HG02981 (cell line): ENCODE data around the gene DRD1.

Experiments
- ATAC-seq: cut with Tn5 transposase; IDR thresholded peaks from one replicate; pipeline ENCODE4 v1.9.1; 2021; ENCODE audit warnings: mild to moderate bottlenecking, moderate library complexity; ENCODE audit not compliant: unreplicated experiment

Gene DRD1

DNA sequence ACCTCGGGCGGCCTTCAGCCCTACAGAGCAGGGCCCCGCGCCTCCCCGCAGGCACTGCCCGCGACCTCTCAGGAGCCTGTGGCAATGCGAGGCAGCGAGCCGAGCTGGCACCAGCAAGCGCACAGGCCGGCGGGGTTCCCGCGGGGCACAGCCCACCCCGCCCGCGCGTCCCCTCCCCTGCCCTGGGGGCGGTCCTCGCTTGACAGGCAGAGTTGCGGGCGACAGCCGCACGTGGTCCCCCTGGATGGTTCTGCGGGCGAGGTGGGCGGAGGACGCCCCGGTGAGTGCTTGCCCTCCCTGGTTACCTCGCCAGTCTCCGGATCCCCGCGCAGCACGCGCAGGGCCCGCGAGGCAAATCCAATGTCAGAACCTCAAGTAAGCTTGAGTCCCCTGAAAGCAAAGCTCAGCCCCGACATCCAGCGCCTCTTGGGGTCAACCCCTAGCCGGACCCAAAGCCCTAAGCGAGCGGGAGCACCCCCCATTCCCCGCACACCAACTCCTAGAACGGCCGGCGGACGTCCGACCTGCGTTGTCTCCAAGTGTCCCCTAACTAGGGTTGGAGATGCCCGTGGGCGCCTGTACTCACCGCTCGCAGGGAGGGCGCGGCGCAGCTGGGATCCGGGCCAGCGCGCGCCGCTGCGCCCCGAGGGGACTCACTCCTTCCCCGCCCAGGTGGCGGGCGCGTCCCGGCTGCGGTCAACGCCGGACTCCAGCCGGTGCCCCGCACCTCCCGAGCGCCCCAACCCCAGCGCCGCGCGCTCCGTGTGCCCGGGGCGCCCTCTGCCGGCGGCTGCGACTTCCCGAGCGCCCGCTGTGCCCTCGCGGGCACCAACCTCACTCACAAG is at the start of gene DRD1:
Gene DRD1 (minus strand): TSS at position 123 of the 845 bp plus-strand sequence. CDS start 1,083 bp downstream, outside the sequence.
- ATAC-seq: no peak

DNA sequence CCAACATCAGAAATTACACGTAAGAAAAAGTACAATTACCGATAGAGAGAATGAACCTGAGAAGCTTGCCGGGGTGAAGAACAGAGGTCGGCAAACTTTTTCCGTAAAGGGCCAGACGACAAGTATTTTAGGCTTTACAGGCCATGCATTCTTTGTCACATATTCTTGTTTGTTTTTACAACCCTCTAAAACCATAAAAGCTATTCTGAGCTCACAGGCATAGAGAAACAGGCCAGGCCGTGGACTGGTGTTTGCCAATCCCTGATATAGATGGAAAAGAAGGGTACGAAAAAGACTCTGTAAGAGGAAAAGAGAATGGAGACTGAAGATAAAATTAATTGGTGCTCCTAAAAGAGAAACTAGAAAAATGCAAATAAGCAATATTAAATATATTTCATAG is 49.7 kb upstream of the DRD1 start:
- no peak for ATAC-seq

DNA sequence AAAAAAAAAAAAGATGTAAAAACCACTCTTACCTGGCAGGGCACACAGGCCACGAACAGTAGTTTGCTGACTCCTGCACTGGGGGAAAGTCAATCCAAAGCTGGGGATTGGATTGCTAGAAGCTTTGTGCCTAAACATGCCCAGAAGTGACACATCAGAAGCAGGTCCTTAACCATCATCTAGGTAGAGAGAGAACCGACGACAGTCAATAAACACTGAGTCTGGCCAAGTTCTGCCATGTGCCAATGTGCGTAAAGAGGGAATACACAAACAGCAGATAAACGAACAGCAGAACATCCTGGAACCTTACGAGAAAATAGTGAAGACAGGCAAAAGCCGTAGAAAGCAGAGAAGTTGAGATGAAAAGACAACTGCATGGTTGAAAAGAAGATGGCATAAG is 49.3 kb upstream of the DRD1 start:
- no peak for ATAC-seq

DNA sequence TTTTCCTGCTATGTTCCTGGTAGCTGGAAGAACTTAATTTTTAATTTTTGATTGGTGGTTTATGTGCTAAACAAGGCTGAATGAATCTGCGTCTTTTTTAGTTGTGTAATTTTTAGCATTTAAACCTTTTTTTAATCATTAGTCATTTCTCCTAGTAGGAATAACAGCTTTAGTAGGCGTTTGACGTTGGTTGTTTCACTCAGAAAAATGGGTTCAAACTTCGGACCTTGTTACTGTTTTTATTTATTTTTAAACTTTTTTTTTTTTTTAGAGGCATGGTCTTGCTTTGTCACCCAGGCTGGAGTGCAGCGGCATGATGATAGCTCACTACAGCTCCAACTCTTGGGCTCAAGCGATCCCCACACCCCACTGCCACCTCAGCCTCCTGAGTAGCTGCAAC is 47.2 kb upstream of the DRD1 start:
- ATAC-seq: no peak

DNA sequence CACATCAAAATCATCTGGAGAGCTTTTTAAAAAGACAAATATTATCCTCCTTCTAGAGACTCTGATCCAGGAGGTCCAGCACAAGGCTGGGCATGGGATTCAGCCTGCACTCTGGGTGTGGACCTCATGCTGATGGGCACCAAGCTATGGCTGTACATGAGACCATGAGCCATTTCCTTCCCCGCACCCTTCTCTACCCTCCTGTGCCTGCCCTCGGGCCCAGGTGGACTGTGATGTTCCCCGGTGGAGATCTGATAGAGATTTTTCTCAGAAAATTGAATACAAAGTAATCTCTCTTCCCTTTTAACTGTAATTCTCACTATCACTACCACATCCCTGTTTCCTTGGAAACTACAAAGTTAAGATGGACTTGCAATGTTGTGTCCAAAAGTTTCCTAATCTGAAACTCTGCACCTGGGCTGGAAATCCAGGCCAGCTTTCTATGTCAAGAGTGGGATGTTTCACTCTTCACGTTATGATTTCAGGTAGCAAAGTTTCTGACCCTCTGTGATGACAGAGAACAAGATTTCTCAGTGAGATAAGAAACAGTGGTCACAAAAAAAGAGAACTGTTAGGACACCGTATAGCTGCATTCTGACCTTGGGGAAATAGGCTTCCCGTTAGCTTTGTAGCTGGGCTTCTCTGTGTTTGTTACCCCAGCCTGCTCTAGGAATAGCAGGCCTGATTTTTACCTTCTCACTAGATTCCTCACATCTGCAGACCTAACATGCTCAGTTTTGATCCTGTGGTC is 45.9 kb upstream of the DRD1 start:
- no peak for ATAC-seq

DNA sequence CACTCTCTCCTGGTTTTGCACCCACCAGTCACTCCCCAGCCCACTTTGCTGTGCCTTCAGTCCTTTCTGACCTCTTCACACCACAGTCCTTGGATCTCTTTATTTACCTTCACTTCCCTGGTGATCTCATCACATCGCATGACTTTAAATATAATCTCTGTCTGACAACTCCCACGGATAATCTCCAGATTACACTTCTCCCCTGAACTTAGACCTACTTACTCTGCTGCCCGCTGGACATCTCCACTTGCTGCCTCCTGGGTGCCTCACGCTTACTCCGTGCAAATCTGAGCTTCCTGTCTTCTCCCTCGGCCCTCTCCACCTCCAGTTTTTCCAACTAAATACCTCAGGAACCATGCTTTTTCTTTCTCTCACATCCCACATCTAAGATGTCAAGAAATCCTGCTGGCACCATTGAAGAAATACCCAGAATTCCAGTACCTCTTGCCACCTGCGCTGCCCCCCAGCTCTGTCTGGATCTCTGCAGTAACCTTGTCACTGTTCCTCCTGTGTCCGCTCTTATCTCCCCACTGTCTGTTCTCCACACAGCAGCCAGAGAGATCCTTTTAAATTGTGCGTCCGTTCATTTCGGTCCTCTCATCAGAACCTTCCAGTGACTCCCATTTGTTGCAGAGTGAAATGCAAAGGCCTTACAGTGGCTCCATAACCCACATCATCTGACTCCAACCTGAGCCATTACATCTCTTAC is 43.7 kb upstream of the DRD1 start:
- no peak for ATAC-seq

DNA sequence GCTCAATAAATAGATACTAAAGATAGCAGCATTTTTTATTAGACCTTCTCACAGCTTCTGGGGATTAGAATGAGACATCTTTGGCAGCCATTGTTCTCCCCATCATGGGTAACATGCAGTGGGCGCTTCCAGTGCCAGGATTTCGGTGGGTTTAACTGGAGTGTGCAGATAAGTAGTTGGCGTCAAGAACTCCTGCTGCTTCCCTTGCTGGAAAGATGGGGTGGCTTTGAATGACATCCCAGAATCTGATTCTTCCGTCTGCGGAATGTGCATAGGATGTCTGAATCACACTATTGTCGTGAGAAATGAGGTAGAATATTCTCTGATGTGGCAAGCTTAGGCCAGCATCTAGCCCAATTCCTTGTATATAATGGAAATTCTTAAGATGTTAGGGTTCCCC is 41.6 kb upstream of the DRD1 start:
- no peak for ATAC-seq

DNA sequence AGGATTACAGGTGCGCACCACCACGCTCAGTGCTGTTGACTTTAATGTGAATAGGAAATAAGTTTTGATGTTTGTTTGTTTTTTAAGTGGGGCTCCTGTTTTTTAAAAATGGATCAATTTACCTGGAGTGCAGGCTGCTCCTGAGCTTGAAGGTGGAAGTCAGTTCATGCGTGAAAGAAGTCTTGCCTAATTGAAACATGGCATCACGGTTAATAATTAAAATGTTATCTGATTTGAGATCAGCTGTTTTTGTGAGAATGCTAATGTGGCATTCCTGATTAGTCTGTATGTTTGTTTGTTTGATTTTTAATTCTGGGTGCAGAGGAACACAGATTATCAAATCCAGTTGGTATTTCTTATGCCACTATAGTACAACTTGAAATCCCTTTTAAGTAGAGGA is 40.8 kb upstream of the DRD1 start:
- ATAC-seq: no peak

DNA sequence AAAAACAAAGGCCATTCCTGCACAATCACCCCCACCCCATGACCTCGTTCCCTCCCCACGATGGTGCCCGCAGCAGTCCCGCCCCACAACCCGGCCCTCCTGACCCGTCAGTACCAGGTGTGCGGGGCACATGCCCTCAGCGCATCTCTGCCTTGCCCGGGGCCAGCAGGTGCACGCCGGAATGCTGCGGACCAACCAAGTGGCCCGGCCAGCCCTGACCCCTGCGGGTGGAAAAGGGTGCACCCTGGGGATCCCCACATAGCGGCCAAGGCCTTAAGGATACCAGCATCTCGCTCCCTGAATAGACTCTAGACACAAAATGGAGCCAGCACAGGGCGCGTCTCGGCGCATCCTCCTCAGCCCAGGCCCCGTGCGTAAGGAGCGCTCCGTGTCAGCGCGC is 40.3 kb upstream of the DRD1 start:
- ATAC-seq: no peak

DNA sequence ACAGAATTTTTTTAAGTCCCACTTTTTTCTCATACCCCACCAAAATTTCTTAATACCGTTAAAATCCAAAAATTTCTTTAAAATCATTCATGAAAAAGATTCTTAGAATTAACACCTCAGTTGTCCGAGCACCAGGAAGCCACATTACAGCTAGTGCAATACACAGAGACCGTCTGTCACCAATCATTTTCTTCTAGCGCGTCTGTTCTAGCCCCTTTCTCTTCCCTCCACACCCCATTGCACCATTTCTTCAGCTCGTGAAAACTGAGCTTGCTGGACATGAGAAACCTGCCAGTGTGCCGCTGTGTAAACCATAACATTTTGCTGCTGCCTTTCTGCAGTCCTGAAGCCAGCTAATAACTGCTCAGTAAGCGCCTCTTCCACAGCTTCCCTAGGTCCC is 39.4 kb upstream of the DRD1 start:
- no peak for ATAC-seq

DNA sequence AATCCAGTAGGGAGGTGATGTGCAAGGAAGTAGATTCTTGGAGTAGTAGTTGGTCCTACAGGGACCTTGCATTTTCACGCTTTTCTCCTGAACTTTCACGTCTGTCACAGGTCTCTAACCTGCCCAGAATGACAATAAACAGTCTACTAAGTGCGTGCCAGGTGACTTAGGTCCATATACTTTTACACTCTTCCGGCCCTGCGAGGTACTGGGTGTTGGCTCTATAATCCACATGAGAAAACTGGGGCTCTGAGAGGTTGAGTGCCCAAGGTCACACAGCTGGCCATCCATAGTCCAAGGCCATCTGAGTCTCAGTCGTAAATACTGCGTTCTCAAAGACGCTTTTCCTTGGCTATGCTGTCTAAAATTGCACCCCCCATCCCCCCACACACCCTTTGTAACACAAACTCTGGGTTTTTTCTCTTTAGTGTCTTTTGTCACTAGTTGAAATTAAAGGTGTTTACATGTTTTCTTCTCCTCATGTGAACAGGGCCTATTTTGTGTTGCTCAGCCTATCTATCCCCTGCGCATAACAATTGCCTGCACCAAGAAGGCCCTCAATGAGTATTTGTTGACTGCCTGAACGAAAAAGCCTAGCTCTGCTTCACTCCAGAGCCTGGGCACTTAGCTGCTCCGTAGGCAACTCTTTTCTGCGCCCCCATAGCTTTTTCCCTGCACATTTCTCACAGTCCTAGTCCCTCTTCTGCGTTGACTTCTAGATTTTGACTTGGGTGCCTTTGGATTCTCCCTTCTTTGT is 35.3 kb upstream of the DRD1 start:
- peak; percentile 3 for ATAC-seq

DNA sequence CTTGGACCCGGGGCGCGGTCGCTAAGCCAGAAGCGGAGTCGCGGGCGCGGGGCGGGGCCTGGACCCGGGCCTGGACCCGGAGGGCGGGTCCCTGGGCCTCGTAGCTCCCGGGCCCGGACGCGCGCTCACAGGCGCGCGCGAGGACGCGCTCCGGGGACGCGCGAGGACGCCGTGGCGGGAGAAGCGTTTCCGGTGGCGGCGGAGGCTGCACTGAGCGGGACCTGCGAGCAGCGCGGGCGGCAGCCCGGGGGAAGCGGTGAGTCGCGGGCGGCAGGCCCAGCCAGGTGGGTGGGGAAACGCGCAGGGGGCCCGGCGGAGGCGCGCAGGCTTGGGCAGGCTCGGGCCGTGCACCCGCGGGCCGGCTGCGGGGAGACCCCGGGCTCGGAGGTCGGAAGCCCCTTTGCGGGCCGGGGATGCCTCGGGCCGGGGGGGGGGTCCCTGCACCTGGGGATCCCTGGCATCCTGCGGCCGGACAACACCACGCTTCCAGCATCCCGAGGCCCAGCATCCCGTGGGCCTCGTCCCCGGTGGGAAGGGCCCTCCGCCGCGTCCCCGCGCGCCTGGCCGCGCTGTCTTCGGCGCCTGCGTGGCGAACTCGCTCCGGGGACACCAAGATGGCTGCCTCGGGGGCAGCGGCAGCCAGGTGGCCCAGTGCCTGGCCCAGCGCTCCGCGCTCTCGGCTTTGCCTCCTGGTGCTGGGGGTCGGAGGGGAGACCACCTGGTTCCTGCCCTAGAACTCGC is 34.6 kb upstream of the DRD1 start, which contains the start of gene SFXN1:
Gene SFXN1 (plus strand): TSS at position 177 of the 741 bp plus-strand sequence. CDS start 13,544 bp downstream, outside the sequence.
- peak; percentile 91 for ATAC-seq

DNA sequence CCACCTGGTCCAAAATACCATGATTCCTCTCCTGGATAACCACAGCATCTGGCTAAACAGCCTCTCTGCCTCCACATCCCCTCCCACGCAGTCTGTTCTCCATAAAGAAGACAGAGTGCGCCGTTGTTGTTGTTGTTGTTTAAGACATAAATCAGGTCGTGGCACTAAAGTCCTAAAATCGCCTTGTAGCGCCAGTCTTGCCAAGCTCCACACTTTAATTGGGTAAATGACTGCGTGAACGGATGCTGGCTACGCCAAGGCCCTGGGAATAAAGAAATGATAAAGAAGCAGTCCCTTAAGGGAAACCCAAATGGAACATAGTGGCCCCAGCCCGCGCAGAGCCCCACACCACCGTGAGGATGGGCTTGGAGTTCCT is 34.0 kb upstream of the DRD1 start:
- no peak for ATAC-seq

DNA sequence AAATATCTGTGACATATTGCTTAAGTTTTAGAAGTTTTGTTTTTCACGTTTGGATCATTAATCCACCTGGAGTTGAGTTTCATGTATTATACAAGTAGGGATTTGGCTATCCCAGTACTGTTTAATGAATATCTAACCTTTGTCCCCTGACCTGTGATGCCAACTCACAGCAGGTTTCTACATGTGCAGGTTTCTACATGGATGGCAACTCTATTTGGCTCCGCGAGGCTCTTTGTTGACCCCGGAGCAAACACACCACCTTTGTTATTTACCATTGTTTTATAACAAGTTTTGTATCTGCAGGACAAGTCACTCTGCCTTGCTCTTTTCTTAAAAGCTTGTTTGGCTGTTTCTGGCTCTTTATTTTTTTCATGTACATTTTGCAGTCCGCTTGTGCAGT is 33.5 kb upstream of the DRD1 start:
- no peak for ATAC-seq

DNA sequence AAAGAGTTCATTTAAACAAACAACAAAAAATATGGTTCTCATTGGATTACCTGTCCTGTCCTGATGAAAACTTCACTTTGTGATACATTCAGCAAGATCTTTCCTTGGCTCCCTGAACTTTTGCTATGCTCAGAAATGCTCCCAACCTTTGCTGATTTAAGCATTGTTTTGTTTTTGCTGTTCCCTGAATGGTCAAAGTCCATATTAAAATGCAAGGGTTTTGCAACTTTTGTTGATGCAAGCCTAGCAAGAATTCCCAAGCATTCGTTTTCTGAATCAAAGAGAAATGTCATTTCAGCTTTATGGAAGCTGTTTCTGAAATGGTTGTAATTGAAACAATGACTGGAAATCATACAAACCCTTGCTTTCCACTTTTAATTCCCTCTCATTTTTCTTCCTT is 31.3 kb upstream of the DRD1 start:
- no peak for ATAC-seq

DNA sequence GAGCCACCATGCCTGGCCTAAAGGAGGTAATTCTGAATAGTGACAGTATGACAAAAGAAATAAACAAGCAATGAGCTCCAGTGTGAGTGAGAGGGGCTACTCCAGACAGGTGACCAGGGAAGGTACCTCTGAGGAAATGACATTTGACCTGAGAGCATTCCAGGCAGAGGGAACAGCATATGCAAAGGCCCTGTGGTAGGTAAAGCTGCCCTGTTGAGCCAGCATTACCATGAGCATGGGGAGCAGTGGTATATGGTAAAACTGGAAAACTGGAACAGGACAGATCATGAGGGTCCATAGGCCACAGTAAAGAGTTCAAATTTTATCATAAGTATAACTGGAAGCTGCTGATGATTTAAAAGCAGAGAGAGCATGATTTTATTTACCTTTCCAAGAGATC is 28.4 kb upstream of the DRD1 start:
- ATAC-seq: no peak

DNA sequence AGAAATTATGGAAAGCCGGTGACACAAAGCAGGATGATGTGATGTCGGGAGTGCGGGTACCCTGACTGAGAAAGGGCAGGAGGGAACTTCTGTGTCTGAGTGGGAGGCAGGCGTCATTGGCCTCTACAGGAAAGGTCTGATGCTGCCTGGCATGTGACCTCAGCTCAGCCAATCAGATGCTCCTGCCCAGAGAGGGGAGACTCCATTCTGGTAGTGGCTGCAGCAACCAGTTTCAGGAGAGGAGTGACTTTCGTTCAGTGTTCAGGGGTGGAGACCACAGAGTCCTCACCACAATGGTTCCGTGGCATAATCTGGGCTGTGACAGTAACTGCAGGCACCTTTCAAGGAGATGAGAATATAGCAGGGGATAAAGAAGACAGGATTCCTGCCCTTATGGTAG is 27.6 kb upstream of the DRD1 start:
- peak; percentile 48 for ATAC-seq

DNA sequence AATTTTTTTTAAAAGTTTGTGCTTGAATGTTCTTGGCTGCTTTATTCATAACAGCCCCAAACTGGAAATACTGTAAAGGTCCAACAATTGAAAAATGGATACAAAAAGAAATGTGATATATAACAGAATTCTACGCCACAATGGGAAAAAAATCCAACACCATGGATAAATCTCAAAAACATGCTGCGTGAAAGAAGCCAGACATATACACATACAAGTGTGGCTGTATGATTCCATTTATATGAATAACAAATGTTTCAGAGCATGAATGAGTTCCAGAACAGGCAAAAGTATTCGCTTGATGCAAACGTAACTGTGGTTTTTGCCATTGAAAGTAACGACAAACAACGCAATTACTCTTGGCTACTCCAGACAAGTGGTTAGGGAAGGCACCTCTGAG is 27.2 kb upstream of the DRD1 start:
- ATAC-seq: no peak

DNA sequence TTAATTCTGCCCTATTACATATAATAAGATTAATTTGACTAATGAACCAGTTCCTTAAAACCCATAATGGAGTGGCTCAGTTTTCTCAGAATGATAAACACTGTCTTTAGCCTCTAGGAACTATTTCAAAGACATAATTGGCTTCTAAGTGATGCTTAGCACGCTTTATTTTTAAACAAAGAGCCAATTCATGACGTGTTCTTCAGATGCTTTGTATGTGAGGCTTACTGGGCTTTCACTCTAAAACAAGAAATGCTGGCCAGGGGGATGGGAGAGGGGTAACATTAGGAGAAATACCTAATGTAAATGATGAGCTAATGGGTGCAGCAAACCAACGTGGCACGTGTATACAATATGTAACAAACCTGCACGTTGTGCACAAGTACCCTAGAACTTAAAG is 26.8 kb upstream of the DRD1 start:
- no peak for ATAC-seq

DNA sequence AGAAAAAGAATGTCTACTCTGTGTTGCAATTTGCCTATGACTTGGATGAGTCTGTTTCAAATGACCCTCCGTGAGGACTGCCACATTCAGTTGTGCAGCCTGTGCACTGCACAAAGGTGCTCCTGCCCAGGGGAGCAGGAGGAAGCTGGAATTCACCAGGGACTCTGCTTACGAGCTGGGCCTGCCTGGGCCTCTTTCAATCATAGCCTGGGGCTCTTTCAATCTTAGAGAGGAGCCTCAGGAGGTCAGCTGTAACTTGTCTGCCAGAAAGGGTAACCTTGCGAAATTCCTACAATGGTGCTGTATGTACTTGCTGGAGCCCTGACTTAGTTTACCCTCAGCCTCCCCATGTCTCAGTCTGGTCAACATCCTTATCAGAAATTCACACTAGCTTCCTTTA is 25.9 kb upstream of the DRD1 start:
- ATAC-seq: no peak
